Stomach (tissue), 4 donors: ENCODE measurements around the gene DLG2.

ENCODE experiments used
- EP300 ChIP-seq: sonication (generic); formaldehyde crosslinking; IDR thresholded peaks from one replicate; pipeline ENCODE4 v1.6.1; 2017; ENCODE audit warnings: antibody characterized with exemption
- POLR2A ChIP-seq, 4 donors: fragments of 450-650 bp; IDR thresholded peaks; one replicate each; pipeline ENCODE4 v1.6.1; 2016; ENCODE audit warnings: antibody characterized with exemption in 4 of 4, control low read depth in 2 of 4, mild to moderate bottlenecking in 1 of 4, moderate library complexity in 1 of 4
- TF ChIP-seq, protein P1 (sequence below), 7 experiments: fragments of 450-650 bp in 4 of 7; fragments of 200-600 bp in 3 of 7; sonication (generic) in 3 of 7; IDR thresholded peaks; one replicate each; pipeline ENCODE4 v1.5.1; 2016 to 2019; ENCODE audit warnings: antibody characterized with exemption in 7 of 7, control low read depth in 2 of 7, mild to moderate bottlenecking in 1 of 7

DNA sequence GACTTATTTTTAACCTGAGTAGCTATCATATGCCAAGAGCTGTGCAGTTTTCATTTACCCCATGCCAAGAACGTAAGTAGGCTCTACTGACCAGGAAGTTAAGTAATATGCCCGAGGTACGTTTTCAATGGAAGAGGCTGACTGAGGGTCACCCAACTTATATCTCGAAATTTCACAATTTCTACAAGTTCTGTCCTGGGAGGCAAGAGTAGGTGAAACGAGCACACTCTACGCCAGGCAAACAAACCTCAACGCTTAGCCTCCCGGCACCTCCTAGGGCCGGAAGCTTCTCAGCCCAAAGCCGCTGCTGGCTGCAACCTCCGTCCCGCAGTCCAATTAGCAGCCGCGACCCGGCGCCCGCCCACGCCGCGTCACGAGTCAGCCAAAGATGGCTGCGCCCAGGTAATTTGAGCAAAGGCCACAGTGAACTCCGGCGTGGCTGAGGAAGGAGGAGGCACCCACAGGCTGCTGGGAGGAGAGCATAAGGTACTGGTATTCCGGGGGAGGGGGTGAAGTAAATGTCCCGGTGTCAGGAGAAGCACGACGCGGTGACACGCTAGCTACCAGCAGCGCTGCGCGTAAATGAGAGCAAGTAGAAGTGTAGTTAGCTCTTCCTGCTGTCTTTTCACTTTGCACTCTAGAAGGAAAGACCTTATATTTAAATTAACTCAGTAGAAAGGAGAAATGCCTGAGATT, 20.6 kb upstream of the DLG2 start, which contains the start of gene TMEM126A:
- TF ChIP-seq, protein P1, sequence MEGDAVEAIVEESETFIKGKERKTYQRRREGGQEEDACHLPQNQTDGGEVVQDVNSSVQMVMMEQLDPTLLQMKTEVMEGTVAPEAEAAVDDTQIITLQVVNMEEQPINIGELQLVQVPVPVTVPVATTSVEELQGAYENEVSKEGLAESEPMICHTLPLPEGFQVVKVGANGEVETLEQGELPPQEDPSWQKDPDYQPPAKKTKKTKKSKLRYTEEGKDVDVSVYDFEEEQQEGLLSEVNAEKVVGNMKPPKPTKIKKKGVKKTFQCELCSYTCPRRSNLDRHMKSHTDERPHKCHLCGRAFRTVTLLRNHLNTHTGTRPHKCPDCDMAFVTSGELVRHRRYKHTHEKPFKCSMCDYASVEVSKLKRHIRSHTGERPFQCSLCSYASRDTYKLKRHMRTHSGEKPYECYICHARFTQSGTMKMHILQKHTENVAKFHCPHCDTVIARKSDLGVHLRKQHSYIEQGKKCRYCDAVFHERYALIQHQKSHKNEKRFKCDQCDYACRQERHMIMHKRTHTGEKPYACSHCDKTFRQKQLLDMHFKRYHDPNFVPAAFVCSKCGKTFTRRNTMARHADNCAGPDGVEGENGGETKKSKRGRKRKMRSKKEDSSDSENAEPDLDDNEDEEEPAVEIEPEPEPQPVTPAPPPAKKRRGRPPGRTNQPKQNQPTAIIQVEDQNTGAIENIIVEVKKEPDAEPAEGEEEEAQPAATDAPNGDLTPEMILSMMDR (IDR thresholded peaks at IDR 0.05): no peak
- no peak for TF ChIP-seq EP300
- TF ChIP-seq POLR2A (IDR thresholded peaks at IDR 0.05): peak in 2 of 4 donors; percentile 6 to 72
